Caco-2 (cell line): ENCODE measurements around the gene SFXN1. TPM values are rescaled to one million over a fixed set of nuclear protein-coding genes. Genes with fewer than 3 reads are reported as not detected.

ENCODE experiments used
- BruUV-seq: library from RNA; stranded (reverse); fragments of 400-500 nt; replicated peaks from 2 replicates; lab custom pipeline; 2021; lab: Mats Ljungman, UMichigan
- CTCF ChIA-PET: fragments of 300-600 bp; sonication (Branson Sonifier 250); formaldehyde crosslinking; loops from one replicate; lab custom pipeline; 2022; ENCODE audit warnings: antibody characterized with exemption; lab: Charles Lee
- POLR2A ChIA-PET: fragments of 300-600 bp; sonication (Branson Sonifier 250); formaldehyde crosslinking; loops from one replicate; lab custom pipeline; 2022; ENCODE audit warnings: antibody characterized with exemption; lab: Charles Lee
- DNase-seq, 2 experiments: peaks; one replicate each; pipeline versions ENCODE4 v3.0.0 to v3.0.0-alpha.2; 2020 to 2022
- H3K27me3 ChIP-seq: replicated peaks from 2 replicates; pipeline ENCODE4 v1.6.0; 2011; ENCODE audit warnings: low read length; ENCODE audit not compliant: control insufficient read depth, insufficient read depth
- H3K36me3 ChIP-seq: 2 replicates; pipeline ENCODE4 v1.5.1; 2011; ENCODE audit warnings: low read length; ENCODE audit not compliant: control insufficient read depth, insufficient read depth
- H3K4me1 ChIP-seq: fragments of 250-450 bp; sonication (Bioruptor Pico); 2 replicates; pipeline ENCODE4 v1.5.1; 2020; ENCODE audit warnings: mild to moderate bottlenecking
- H3K4me3 ChIP-seq: 2 replicates; pipeline ENCODE4 v1.5.1; 2011; ENCODE audit warnings: low read depth, mild to moderate bottlenecking, control low read depth, low read length
- H3K9me3 ChIP-seq: fragments of 250-450 bp; sonication (Bioruptor Pico); 2 replicates; pipeline ENCODE4 v1.5.1; 2020; ENCODE audit warnings: mild to moderate bottlenecking, moderate library complexity
- H3K27ac Mint-ChIP-seq: one replicate; pipeline ENCODE4 v1.8.0; 2022; ENCODE audit warnings: mixed read lengths; ENCODE audit not compliant: unreplicated experiment
- H3K27me3 Mint-ChIP-seq: one replicate; pipeline ENCODE4 v1.8.0; 2022; ENCODE audit warnings: mixed read lengths; ENCODE audit not compliant: insufficient read depth, unreplicated experiment
- H3K36me3 Mint-ChIP-seq: one replicate; pipeline ENCODE4 v1.8.0; 2022; ENCODE audit warnings: mild to moderate bottlenecking, mixed read lengths; ENCODE audit not compliant: insufficient read depth, unreplicated experiment
- H3K4me1 Mint-ChIP-seq: one replicate; pipeline ENCODE4 v1.8.0; 2022; ENCODE audit warnings: low read depth, mixed read lengths; ENCODE audit not compliant: unreplicated experiment
- H3K4me3 Mint-ChIP-seq: one replicate; pipeline ENCODE4 v1.8.0; 2022; ENCODE audit warnings: mild to moderate bottlenecking, moderate library complexity, mixed read lengths; ENCODE audit not compliant: unreplicated experiment
- H3K9me3 Mint-ChIP-seq: one replicate; pipeline ENCODE4 v1.8.0; 2022; ENCODE audit warnings: mixed read lengths; ENCODE audit not compliant: unreplicated experiment
- intact Hi-C: fragments of 100-400 bp; cut with micrococcal nuclease; formaldehyde crosslinking; loops from one replicate; pipeline ENCODE4 v1.10.0; 2022; ENCODE audit not compliant: unreplicated experiment
- total RNA-seq: library from RNA; stranded (reverse); gene quantifications from 2 replicates; pipeline ENCODE4 v1.2.3, GENCODE V29; 2022
- TF ChIP-seq, protein P1 (sequence below), 2 experiments: fragments of 200-600 bp in 1 of 2; IDR thresholded peaks; 1 replicate in 1 of 2; 2 replicates in 1 of 2; pipeline versions ENCODE4 v1.5.1 to v1.8.0; 2011 to 2022; ENCODE audit warnings: antibody characterized with exemption in 1 of 2, control low read depth in 1 of 2, inconsistent platforms in 1 of 2, low read depth in 1 of 2, low read length in 1 of 2, mild to moderate bottlenecking in 1 of 2, moderate library complexity in 1 of 2; ENCODE audit not compliant: insufficient read depth in 1 of 2, severe bottlenecking in 1 of 2, unreplicated experiment in 1 of 2

SFXN1 gene
- total RNA-seq, 1 experiment from 2014 or later: 104 TPM

DNA sequence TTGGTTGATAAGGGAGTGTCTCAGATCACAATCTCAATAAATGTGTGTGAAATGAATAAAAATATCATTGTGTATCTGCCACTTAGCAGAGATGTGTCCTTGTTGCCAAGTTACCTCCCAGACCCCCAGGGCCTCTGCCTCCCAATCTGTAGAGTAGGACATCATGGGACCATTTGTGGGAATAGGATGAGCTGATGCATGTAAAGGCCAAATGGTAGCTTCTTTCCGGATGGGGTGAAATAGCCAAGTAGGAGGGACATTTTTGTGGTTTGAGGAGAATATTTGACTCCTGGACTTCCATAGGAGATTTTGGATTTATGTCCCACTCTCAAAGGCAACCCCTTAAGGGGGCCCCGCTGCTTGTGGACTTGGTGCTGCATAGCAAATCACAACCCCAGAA is 96.9 kb downstream of the SFXN1 start:
- no peak for DNase-seq
- intact Hi-C loops: no loop called here
- peaks cover 7% of the 10 kb centered on the region for H3K27me3 Mint-ChIP-seq
- BruUV-seq: no TSS peak
- no peaks in the 10 kb centered on the region for H3K36me3 ChIP-seq
- no peak overlapping the region for H3K4me3 ChIP-seq
- H3K9me3 Mint-ChIP-seq: peaks cover 7% of the 10 kb centered on the region
- H3K9me3 ChIP-seq: no peaks in the 10 kb centered on the region
- H3K27me3 ChIP-seq: no peaks in the 10 kb centered on the region; the same call in 1 of the 2 replicates
- H3K36me3 Mint-ChIP-seq: no peaks in the 10 kb centered on the region
- no peak overlapping the region for H3K4me3 Mint-ChIP-seq
- H3K4me1 ChIP-seq: no peaks in the 10 kb centered on the region
- no peak overlapping the region for H3K27ac Mint-ChIP-seq
- ChIA-PET POLR2A (no interaction called here), CTCF (interaction anchor here (0.6 to 1.2 kb wide), 2 partner anchors 38 to 144 kb away, joined by 3 read pairs; no protein-coding TSS in a partner anchor)
- TF ChIP-seq, protein P1, sequence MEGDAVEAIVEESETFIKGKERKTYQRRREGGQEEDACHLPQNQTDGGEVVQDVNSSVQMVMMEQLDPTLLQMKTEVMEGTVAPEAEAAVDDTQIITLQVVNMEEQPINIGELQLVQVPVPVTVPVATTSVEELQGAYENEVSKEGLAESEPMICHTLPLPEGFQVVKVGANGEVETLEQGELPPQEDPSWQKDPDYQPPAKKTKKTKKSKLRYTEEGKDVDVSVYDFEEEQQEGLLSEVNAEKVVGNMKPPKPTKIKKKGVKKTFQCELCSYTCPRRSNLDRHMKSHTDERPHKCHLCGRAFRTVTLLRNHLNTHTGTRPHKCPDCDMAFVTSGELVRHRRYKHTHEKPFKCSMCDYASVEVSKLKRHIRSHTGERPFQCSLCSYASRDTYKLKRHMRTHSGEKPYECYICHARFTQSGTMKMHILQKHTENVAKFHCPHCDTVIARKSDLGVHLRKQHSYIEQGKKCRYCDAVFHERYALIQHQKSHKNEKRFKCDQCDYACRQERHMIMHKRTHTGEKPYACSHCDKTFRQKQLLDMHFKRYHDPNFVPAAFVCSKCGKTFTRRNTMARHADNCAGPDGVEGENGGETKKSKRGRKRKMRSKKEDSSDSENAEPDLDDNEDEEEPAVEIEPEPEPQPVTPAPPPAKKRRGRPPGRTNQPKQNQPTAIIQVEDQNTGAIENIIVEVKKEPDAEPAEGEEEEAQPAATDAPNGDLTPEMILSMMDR (IDR thresholded peaks at IDR 0.05; ENCODE audit: insufficient read depth in 1 of 2, low read depth in 1 of 2, low read length in 1 of 2, severe bottlenecking in 1 of 2, unreplicated experiment in 1 of 2): no peak
- no peaks in the 10 kb centered on the region for H3K4me1 Mint-ChIP-seq

- no peaks in the 10 kb centered on the region for H3K36me3 ChIP-seq
- ChIA-PET CTCF (no interaction called here), POLR2A (no interaction called here)
- H3K27me3 ChIP-seq: no peaks in the 10 kb centered on the region; the same call in 1 of the 2 replicates
- Mint-ChIP-seq H3K9me3 (peaks cover 7% of the 10 kb centered on the region), H3K27ac (no peak overlapping the region), H3K4me1 (no peaks in the 10 kb centered on the region), H3K4me3 (no peak overlapping the region), H3K27me3 (peaks cover 7% of the 10 kb centered on the region), H3K36me3 (no peaks in the 10 kb centered on the region)
- DNase-seq: no peak
- no peaks in the 10 kb centered on the region for H3K4me1 ChIP-seq
- BruUV-seq: no TSS peak
- no peak overlapping the region for H3K4me3 ChIP-seq
- TF ChIP-seq, protein P1 (IDR thresholded peaks at IDR 0.05; ENCODE audit: insufficient read depth in 1 of 2, low read depth in 1 of 2, low read length in 1 of 2, severe bottlenecking in 1 of 2, unreplicated experiment in 1 of 2): no peak
- intact Hi-C loops: no loop called here
- H3K9me3 ChIP-seq: no peaks in the 10 kb centered on the region
These were observed 97.7 kb downstream of the SFXN1 start for GRCh38 chr5:175576096-175576495.

GRCh38 chr5:175576591-175576990 is 98.2 kb downstream of the SFXN1 start:
- no peaks in the 10 kb centered on the region; the same call in 1 of the 2 replicates for H3K27me3 ChIP-seq
- ChIA-PET CTCF (no interaction called here), POLR2A (no interaction called here)
- peaks cover 7% of the 10 kb centered on the region for H3K27me3 Mint-ChIP-seq
- H3K9me3 Mint-ChIP-seq: peaks cover 7% of the 10 kb centered on the region
- H3K36me3 ChIP-seq: no peaks in the 10 kb centered on the region
- no peaks in the 10 kb centered on the region for H3K4me1 Mint-ChIP-seq
- H3K4me3 ChIP-seq: no peak overlapping the region
- intact Hi-C loops: no loop called here
- no TSS peak for BruUV-seq
- H3K36me3 Mint-ChIP-seq: no peaks in the 10 kb centered on the region
- no peak overlapping the region for H3K4me3 Mint-ChIP-seq
- DNase-seq: no peak
- H3K27ac Mint-ChIP-seq: no peak overlapping the region
- TF ChIP-seq, protein P1 (IDR thresholded peaks at IDR 0.05; ENCODE audit: insufficient read depth in 1 of 2, low read depth in 1 of 2, low read length in 1 of 2, severe bottlenecking in 1 of 2, unreplicated experiment in 1 of 2): no peak
- H3K9me3 ChIP-seq: no peaks in the 10 kb centered on the region
- no peaks in the 10 kb centered on the region for H3K4me1 ChIP-seq

Other genes with a start within 250 kb of the SFXN1 start
- gene DRD1, start 34.4 kb upstream of the SFXN1 start, total RNA-seq: not detected in 2 replicates
- not detected in 2 replicates for gene HRH2, start 179.5 kb downstream of the SFXN1 start, total RNA-seq